HepG2 (cell line): Measurements from ENCODE around the gene DKKL1.

Experiments used
- AHDC1 ChIP-seq: sonication (generic); formaldehyde crosslinking; IDR thresholded peaks from 2 replicates; pipeline ENCODE4 v1.5.1; 2020; ENCODE audit warnings: mild to moderate bottlenecking, missing genetic modification reagents, borderline replicate concordance
- DMTF1 ChIP-seq: sonication (generic); formaldehyde crosslinking; IDR thresholded peaks from 2 replicates; pipeline ENCODE4 v1.4.0; 2020; ENCODE audit warnings: mild to moderate bottlenecking, missing genetic modification reagents
- FOXP4 ChIP-seq: sonication (generic); formaldehyde crosslinking; IDR thresholded peaks from 2 replicates; pipeline ENCODE4 v1.4.0; 2020; ENCODE audit warnings: missing genetic modification reagents
- JUN ChIP-seq: sonication (generic); formaldehyde crosslinking; IDR thresholded peaks from 2 replicates; pipeline ENCODE4 v1.4.0; 2020; ENCODE audit warnings: mild to moderate bottlenecking, missing genetic modification reagents
- ZNF792 ChIP-seq: IDR thresholded peaks from 2 replicates; pipeline ENCODE4 v1.6.1; 2016

GRCh38 chr19:49403404-49404187 lies 39.9 kb downstream of the DKKL1 start:
- no peak for TF ChIP-seq FOXP4 (CRISPR knock-in tag)
- no peak for TF ChIP-seq AHDC1
- TF ChIP-seq ZNF792 (CRISPR knock-in tag): no peak
- TF ChIP-seq DMTF1: no peak
- TF ChIP-seq JUN (CRISPR knock-in tag): no peak
